ENCODE results near the gene GRIK1.

GRCh38 chr21:29680273-29680672 lies 259.5 kb downstream of the GRIK1 start:
- TF ChIP-seq CTCF (IDR thresholded peaks at IDR 0.05) (no peak), POLR2A (IDR thresholded peaks at IDR 0.05) (no peak), EP300 (IDR thresholded peaks at IDR 0.05) (no peak)

All from tibial nerve (tissue), 4 donors.